GM23338 (cell line): Measurements from ENCODE around the gene KEL. TPM values are rescaled to one million over a fixed set of nuclear protein-coding genes. Genes with fewer than 3 reads are reported as not detected.

Experiments used
- ATAC-seq: fragments of 200-7000 bp; cut with Tn5 transposase; 3 replicates; pipeline ENCODE4 v1.9.1; 2020
- DNase-seq: peaks from one replicate; pipeline ENCODE4 v3.0.0-alpha.2; 2015; ENCODE audit warnings: low spot score
- H2AFZ ChIP-seq: fragments of 200-600 bp; sonication (generic); 2 replicates; pipeline ENCODE4 v1.8.0; 2016; ENCODE audit warnings: antibody characterized with exemption, mild to moderate bottlenecking, moderate library complexity
- H3F3A ChIP-seq: fragments of 200-600 bp; sonication (generic); replicated peaks from 2 replicates; pipeline ENCODE4 v1.8.0; 2017; ENCODE audit warnings: antibody characterized with exemption, mixed run types, low read depth
- H3K27ac ChIP-seq: fragments of 200-600 bp; sonication (generic); 2 replicates; pipeline ENCODE4 v1.6.1; 2016; ENCODE audit warnings: low read depth
- H3K27me3 ChIP-seq: fragments of 200-600 bp; sonication (generic); 2 replicates; pipeline ENCODE4 v1.8.0; 2016; ENCODE audit warnings: mild to moderate bottlenecking, mixed run types, moderate library complexity; ENCODE audit not compliant: insufficient read depth
- H3K36me3 ChIP-seq: fragments of 200-600 bp; sonication (generic); 2 replicates; pipeline ENCODE4 v1.8.0; 2016; ENCODE audit warnings: mild to moderate bottlenecking; ENCODE audit not compliant: insufficient read depth
- H3K4me1 ChIP-seq: fragments of 200-600 bp; sonication (generic); 2 replicates; pipeline ENCODE4 v1.8.0; 2016; ENCODE audit warnings: mild to moderate bottlenecking, moderate library complexity; ENCODE audit not compliant: insufficient read depth
- H3K4me2 ChIP-seq: fragments of 200-600 bp; sonication (generic); 2 replicates; pipeline ENCODE4 v1.7.1; 2017; ENCODE audit warnings: mixed run types
- H3K4me3 ChIP-seq: fragments of 200-600 bp; sonication (generic); 2 replicates; pipeline ENCODE4 v1.6.1; 2016; ENCODE audit warnings: mixed run types
- H3K79me2 ChIP-seq: fragments of 200-600 bp; sonication (generic); replicated peaks from 2 replicates; pipeline ENCODE4 v1.8.0; 2017; ENCODE audit warnings: mild to moderate bottlenecking; ENCODE audit not compliant: insufficient read depth
- H3K9me2 ChIP-seq: fragments of 200-600 bp; sonication (generic); 2 replicates; pipeline ENCODE4 v1.8.0; 2017; ENCODE audit not compliant: insufficient read depth
- H4K20me1 ChIP-seq: fragments of 200-600 bp; sonication (generic); replicated peaks from 2 replicates; pipeline ENCODE4 v1.8.0; 2017; ENCODE audit warnings: mild to moderate bottlenecking; ENCODE audit not compliant: insufficient read depth
- H3K27ac Mint-ChIP-seq: 2 replicates; pipeline ENCODE4 v1.8.0; 2020; ENCODE audit warnings: inconsistent platforms, mild to moderate bottlenecking, moderate library complexity, mixed read lengths
- H3K27me3 Mint-ChIP-seq: 3 replicates; pipeline ENCODE4 v1.8.0; 2022; ENCODE audit warnings: low read depth, mild to moderate bottlenecking, moderate library complexity, mixed read lengths, inconsistent platforms; ENCODE audit not compliant: insufficient read depth, poor library complexity
- H3K36me3 Mint-ChIP-seq: 3 replicates; pipeline ENCODE4 v1.8.0; 2021; ENCODE audit warnings: low read depth, mild to moderate bottlenecking, inconsistent platforms, moderate library complexity, mixed read lengths
- H3K4me1 Mint-ChIP-seq: 3 replicates; pipeline ENCODE4 v1.8.0; 2020; ENCODE audit warnings: mild to moderate bottlenecking, inconsistent platforms, mixed read lengths
- H3K4me3 Mint-ChIP-seq: 3 replicates; pipeline ENCODE4 v1.8.0; 2021; ENCODE audit warnings: moderate library complexity, mild to moderate bottlenecking, inconsistent platforms, mixed read lengths
- H3K9me3 Mint-ChIP-seq: 3 replicates; pipeline ENCODE4 v1.8.0; 2020; ENCODE audit warnings: moderate library complexity, mild to moderate bottlenecking, inconsistent platforms, mixed read lengths
- CREB1 ChIP-seq: fragments of 250-450 bp; sonication (Bioruptor Pico); IDR thresholded peaks from 2 replicates; pipeline ENCODE4 v1.5.0; 2020; ENCODE audit warnings: low read depth, mild to moderate bottlenecking, moderate library complexity
- EZH2 ChIP-seq: fragments of 200-600 bp; sonication (generic); IDR thresholded peaks from one replicate; pipeline ENCODE4 v1.8.0; 2017; ENCODE audit warnings: antibody characterized with exemption, mild to moderate bottlenecking, low read depth; ENCODE audit not compliant: unreplicated experiment
- EZH2phosphoT487 ChIP-seq: fragments of 200-600 bp; sonication (generic); IDR thresholded peaks from one replicate; pipeline ENCODE4 v1.8.1; 2018; ENCODE audit warnings: antibody characterized with exemption; ENCODE audit not compliant: unreplicated experiment
- JUNB ChIP-seq: IDR thresholded peaks from one replicate; pipeline ENCODE4 v1.6.1; 2016; ENCODE audit warnings: antibody characterized with exemption; ENCODE audit not compliant: unreplicated experiment
- NANOG ChIP-seq: IDR thresholded peaks from 2 replicates; pipeline ENCODE4 v1.6.1; 2016; ENCODE audit warnings: antibody characterized with exemption, borderline replicate concordance
- POLR2AphosphoS5 ChIP-seq: IDR thresholded peaks from 2 replicates; pipeline ENCODE4 v1.6.1; 2016; ENCODE audit warnings: antibody characterized with exemption, low read depth
- STAT1 ChIP-seq: IDR thresholded peaks from one replicate; pipeline ENCODE4 v1.6.1; 2016; ENCODE audit warnings: antibody characterized with exemption; ENCODE audit not compliant: unreplicated experiment
- ZNF114 ChIP-seq: fragments of 250-450 bp; sonication (Bioruptor Pico); IDR thresholded peaks from 2 replicates; pipeline ENCODE4 v1.5.0; 2020; ENCODE audit warnings: mild to moderate bottlenecking, moderate library complexity
- ZNF331 ChIP-seq: fragments of 250-450 bp; sonication (Bioruptor Pico); IDR thresholded peaks from 2 replicates; pipeline ENCODE4 v1.5.0; 2020; ENCODE audit warnings: low read depth, mild to moderate bottlenecking, moderate library complexity
- polyA plus RNA-seq: library from polyadenylated mRNA; unstranded; fragments of >200 nt; fragmentation: Nextera tagmentation; extraction: Ambion mirVana; gene quantifications from 2 replicates; pipeline ENCODE4 v1.2.1, GENCODE V29; 2016
- total RNA-seq: library from RNA; depleted of rRNA; stranded (reverse); fragments of >200 nt; shearing (Covaris generic); gene quantifications from 2 replicates; pipeline ENCODE4 v1.2.3, GENCODE V29; 2014
- TF ChIP-seq, protein P1 (sequence below): IDR thresholded peaks from 2 replicates; pipeline ENCODE4 v1.6.1; 2016; ENCODE audit warnings: antibody characterized with exemption
- TF ChIP-seq, protein P2 (sequence below): IDR thresholded peaks from one replicate; pipeline ENCODE4 v1.6.1; 2018; ENCODE audit warnings: antibody characterized with exemption; ENCODE audit not compliant: unreplicated experiment
- TF ChIP-seq, protein P3 (sequence below), 2 experiments: fragments of 200-600 bp in 1 of 2; sonication (generic) in 1 of 2; conservative IDR thresholded peaks; 2 replicates each; pipeline versions ENCODE4 v1.5.1 to v1.6.1; 2016 to 2017; ENCODE audit warnings: antibody characterized with exemption in 2 of 2, low read depth in 2 of 2, mild to moderate bottlenecking in 2 of 2, moderate library complexity in 1 of 2

KEL gene
- total and polyA plus RNA-seq, 2 experiments from 2014 or later: 1.2 to 3.6 TPM

DNA sequence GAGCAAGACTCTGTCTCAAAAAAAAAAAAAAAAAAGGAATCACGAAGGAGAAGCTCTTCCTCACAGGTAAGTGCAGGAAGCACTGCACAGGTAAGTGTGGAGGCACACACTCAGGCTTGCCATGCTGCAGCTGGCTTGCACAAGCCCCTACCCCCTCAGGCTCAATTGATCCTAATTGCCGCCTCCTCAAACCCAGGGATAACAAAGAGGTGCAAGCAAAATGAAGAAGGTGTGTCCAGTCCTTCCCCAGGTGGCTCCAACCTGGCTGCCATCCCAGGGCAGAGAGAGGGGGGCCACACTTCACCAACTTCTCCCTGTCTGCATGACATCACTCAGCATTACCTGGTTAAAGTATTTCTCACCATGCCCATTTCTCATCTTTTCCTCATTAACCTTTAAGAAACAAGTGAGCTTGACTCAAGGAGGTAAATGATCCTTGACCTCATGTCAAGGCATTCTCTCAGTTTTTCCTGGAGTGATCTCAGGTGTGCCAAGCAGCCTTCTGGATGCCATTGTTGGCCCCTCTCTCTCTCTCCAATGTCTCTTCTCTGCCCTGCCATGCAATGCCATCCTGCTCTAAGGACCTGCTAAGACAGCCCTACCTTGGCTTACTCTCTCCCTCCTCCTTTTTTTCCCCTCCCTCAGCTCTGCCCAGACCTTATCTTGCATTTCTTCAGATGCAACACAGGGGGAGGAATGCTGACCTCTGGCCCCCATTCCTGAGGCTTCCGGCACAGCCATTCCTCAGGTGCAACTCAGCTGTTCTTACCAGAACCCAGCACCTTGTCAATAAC is 63.6 kb downstream of the KEL start (continued):
- TF ChIP-seq, protein P1, sequence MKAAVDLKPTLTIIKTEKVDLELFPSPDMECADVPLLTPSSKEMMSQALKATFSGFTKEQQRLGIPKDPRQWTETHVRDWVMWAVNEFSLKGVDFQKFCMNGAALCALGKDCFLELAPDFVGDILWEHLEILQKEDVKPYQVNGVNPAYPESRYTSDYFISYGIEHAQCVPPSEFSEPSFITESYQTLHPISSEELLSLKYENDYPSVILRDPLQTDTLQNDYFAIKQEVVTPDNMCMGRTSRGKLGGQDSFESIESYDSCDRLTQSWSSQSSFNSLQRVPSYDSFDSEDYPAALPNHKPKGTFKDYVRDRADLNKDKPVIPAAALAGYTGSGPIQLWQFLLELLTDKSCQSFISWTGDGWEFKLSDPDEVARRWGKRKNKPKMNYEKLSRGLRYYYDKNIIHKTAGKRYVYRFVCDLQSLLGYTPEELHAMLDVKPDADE: no peak
- TF ChIP-seq POLR2AphosphoS5 (no peak), EZH2phosphoT487 (no peak), ZNF331 (no peak)

DNA sequence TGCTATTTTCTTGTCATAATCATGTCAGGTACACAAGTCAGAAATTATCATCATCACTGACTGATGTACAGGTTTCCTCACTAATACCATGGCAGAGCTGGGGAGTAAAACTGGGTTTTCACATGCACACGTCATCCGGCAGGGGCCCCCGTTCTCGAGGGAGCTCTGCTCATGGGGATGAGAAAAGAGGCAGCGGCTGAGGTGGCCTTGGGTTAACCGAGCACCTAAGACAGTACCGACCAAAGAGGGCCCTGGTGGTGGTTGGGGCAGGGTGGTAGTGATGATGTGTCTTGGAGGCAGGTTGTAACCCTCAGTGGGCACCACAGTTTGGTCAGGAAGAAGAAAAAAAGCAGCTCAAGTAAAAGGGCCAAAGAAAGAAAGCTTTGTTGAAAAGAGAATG is 64.5 kb downstream of the KEL start:
- Histone ChIP-seq H4K20me1 (no peaks in the 10 kb centered on the region), H3K27me3 (no peaks in the 10 kb centered on the region), H3K4me3 (no peak overlapping the region), H3K9me2 (no peaks in the 10 kb centered on the region), H3K4me1 (no peaks in the 10 kb centered on the region), H3K79me2 (no peaks in the 10 kb centered on the region), H3K4me2 (no peak overlapping the region), H3K27ac (no peak overlapping the region), H3F3A (no peaks in the 10 kb centered on the region), H2AFZ (no peak overlapping the region), H3K36me3 (no peaks in the 10 kb centered on the region)
- ATAC-seq (no peak), DNase-seq (no peak)
- Mint-ChIP-seq H3K36me3 (no peaks in the 10 kb centered on the region; the same call in 2 of the 3 replicates), H3K9me3 (no peaks in the 10 kb centered on the region), H3K4me3 (no peak overlapping the region), H3K27me3 (peaks cover 3% of the 10 kb centered on the region), H3K27ac (no peak overlapping the region), H3K4me1 (peaks cover 9% of the 10 kb centered on the region)
- no peak for TF ChIP-seq ZNF114 (CRISPR knock-in tag)
- TF ChIP-seq, protein P1: no peak
- TF ChIP-seq STAT1: no peak
- no peak for TF ChIP-seq JUNB
- TF ChIP-seq, protein P2, sequence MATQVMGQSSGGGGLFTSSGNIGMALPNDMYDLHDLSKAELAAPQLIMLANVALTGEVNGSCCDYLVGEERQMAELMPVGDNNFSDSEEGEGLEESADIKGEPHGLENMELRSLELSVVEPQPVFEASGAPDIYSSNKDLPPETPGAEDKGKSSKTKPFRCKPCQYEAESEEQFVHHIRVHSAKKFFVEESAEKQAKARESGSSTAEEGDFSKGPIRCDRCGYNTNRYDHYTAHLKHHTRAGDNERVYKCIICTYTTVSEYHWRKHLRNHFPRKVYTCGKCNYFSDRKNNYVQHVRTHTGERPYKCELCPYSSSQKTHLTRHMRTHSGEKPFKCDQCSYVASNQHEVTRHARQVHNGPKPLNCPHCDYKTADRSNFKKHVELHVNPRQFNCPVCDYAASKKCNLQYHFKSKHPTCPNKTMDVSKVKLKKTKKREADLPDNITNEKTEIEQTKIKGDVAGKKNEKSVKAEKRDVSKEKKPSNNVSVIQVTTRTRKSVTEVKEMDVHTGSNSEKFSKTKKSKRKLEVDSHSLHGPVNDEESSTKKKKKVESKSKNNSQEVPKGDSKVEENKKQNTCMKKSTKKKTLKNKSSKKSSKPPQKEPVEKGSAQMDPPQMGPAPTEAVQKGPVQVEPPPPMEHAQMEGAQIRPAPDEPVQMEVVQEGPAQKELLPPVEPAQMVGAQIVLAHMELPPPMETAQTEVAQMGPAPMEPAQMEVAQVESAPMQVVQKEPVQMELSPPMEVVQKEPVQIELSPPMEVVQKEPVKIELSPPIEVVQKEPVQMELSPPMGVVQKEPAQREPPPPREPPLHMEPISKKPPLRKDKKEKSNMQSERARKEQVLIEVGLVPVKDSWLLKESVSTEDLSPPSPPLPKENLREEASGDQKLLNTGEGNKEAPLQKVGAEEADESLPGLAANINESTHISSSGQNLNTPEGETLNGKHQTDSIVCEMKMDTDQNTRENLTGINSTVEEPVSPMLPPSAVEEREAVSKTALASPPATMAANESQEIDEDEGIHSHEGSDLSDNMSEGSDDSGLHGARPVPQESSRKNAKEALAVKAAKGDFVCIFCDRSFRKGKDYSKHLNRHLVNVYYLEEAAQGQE: no peak
- no peak for TF ChIP-seq CREB1 (CRISPR knock-in tag)
- no peak for TF ChIP-seq EZH2
- TF ChIP-seq NANOG: no peak
- TF ChIP-seq POLR2AphosphoS5: no peak
- TF ChIP-seq ZNF331: no peak
- TF ChIP-seq, protein P3, sequence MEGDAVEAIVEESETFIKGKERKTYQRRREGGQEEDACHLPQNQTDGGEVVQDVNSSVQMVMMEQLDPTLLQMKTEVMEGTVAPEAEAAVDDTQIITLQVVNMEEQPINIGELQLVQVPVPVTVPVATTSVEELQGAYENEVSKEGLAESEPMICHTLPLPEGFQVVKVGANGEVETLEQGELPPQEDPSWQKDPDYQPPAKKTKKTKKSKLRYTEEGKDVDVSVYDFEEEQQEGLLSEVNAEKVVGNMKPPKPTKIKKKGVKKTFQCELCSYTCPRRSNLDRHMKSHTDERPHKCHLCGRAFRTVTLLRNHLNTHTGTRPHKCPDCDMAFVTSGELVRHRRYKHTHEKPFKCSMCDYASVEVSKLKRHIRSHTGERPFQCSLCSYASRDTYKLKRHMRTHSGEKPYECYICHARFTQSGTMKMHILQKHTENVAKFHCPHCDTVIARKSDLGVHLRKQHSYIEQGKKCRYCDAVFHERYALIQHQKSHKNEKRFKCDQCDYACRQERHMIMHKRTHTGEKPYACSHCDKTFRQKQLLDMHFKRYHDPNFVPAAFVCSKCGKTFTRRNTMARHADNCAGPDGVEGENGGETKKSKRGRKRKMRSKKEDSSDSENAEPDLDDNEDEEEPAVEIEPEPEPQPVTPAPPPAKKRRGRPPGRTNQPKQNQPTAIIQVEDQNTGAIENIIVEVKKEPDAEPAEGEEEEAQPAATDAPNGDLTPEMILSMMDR (conservative IDR thresholded peaks at IDR 0.05; ENCODE audit: low read depth in 2 of 2): no peak
- TF ChIP-seq EZH2phosphoT487: no peak
